Midbrain (tissue), 1 donor: Measurements from ENCODE around the gene ZEB1.
"Not testable (repeated sequence)": the region's sequence is repeated elsewhere in the genome, so short reads cannot be mapped to it uniquely, and the experiment has no call there.

Source experiments
- DNase-seq: peaks from one replicate; lab custom pipeline; 2025; lab: John Stamatoyannopoulos, UW

The ZEB1 gene

DNA sequence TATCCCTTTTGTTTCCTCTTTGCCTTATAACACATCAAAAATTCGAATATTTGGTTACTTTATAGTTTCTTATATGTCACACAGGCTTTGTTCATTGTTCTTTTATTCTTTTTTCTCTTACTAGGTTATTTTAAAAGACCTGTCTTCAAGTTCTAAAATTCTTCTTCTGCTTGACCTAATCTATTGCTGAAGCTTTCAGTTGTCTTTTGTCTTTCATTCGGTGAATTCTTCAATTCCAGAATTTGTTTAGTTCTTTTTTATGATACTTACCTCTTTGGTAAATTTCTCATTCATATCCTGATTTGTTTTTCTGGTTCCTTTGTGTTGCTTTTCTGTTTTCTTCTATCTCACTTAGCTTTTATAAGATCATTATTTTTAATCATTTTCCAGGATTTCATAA lies 188.4 kb downstream of the ZEB1 start:
- no peak for DNase-seq

DNA sequence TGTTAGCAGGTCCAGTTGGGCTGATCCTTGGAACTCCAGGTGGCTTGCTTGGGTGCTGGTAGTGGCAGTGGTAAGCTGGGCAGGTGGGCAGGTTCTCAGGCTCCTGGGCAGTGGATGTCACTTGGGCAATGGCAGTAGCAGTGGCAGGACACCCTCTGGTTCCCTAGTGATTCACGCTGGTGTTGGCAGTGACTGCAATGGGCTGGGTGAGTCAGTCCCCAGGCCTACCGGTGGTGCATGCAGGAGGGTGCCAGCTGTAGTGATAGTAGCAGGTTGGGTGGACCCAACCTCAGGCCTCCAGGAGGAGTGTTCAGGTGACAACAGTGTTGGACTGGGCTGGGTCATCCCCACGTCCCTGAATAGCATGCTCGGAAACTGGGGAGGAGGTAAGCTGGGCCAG lies 189.2 kb downstream of the ZEB1 start:
- no peak for DNase-seq

DNA sequence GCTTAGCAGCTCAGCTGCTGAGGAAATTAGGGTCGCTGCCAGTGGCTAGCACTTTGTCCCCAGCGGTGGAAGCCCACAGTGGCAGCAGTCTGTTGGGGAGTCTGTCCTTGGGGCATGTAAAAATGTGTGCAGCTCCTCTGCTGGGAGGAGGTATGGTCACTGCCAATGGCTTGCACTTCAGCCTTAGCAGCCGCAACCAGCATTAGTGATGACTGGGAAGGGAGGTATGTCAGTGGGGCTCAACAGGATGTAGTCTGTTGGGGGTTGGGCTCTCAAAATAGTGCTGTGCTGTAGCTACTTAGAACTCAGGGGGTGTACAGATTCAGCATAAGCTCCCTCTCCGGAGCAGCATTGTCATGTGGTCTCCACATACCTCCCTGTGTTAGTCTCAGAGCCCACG lies 189.9 kb downstream of the ZEB1 start:
- no peak for DNase-seq

DNA sequence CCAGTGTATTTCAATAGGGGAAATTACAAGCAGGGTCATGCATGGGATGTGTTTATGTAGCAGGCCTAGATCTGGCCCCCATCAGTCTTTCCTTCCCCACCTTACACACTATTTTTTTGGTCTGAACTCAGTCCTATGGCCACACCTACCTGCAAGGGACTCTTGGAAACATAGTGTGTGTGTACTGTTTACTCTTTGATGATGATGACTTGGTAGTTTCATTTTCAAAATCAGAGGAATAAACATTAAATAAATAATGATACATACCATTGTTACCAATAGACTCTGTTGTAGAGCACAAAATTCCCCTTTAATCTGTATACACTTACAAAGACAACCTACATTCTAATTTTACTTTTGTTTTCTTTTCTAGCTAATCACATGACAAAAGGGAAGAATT lies 191.0 kb downstream of the ZEB1 start:
- DNase-seq, result no peak

- no peak for DNase-seq
Observed at GRCh38 chr10:31515116-31515515, 196.1 kb downstream of the ZEB1 start.

DNA sequence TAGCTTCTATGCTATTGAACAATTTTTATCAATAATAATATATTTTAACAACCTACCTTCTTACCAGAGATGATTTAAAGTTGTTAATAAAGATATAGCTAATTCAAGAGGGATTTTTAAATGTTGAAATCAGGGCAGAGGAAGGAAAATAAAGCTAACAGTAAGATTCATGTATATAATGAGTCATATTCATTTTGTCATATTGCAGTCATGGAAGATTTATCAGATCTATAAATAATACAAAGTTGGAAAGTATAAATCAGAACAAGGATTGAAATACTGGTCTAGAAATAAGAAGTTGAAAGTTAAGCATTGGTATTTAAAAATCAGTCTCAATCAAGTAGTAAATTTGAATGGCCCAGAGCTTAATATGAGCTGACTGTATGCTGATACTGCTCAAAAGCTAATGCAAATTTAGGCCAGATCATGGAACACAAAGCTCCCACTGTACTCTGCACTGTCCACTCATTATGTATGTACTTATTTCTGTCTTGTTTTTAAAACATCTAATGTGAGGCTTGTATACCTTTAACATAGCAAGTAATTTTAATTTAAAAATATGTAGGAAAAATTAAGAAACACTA lies 196.9 kb downstream of the ZEB1 start:
- no peak for DNase-seq

- DNase-seq, result no peak
Observed at GRCh38 chr10:31520986-31521831, 202.2 kb downstream of the ZEB1 start.

- no peak for DNase-seq
Observed at GRCh38 chr10:31522820-31523219, 203.8 kb downstream of the ZEB1 start.

DNA sequence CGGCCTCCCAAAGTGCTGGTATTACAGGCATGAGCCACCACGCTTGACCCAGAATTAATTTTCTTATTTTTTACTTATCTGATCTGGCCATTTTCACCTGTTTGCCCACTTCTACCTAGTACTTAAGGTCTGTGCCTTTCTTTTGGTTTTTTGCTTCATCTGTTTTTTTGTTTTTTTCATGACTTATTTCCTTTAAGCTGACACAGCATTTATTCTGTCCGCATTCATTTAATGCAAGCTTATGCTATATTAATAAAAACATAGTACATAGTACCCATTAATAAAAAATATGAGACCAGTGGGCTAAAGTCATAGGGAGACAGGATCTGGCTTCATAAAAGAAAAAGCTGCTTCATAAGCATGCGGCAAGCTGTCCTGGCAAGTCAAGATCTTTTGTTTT lies 205.4 kb downstream of the ZEB1 start:
- DNase-seq, result no peak

DNA sequence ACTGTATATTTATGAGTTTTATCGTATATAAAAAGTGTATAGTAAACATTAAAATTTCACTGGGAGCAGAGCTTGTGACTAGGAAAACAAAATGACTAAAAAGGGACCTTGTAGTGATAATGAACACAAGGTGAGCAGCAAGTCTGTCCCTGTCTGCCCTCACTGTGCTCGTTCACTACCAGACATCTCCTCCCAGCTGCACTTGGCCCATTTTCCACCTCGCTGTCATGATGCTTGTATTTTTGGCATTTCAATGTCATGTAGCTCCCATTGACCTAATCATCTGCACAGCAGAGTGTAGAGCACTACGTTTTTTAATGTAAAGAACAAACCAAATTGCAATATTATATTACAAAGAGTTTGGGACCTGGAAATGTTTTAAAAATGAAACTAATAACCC lies 207.2 kb downstream of the ZEB1 start:
- no peak for DNase-seq

DNA sequence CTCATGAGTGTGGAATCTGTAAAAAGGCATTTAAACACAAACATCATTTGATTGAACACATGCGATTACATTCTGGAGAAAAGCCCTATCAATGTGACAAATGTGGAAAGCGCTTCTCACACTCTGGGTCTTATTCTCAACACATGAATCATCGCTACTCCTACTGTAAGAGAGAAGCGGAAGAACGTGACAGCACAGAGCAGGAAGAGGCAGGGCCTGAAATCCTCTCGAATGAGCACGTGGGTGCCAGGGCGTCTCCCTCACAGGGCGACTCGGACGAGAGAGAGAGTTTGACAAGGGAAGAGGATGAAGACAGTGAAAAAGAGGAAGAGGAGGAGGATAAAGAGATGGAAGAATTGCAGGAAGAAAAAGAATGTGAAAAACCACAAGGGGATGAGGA lies 207.7 kb downstream of the ZEB1 start:
- no peak for DNase-seq

DNA sequence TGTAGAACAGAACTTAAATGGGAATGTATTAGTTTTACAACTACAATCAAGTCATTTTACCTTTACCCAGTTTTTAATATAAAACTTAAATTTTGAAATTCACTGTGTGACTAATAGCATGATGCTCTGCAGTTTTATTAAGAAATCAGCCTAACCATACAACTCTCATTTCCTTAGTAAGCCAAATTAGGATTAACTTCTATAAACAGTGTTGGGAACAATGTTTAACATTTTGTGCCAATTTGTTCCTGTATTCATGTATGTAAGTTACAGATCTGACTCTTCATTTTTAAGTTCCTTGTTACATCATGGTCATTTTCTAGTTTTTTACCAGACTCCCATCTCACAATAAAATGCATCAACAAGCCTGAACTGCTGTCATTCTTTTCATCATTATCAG lies 209.8 kb downstream of the ZEB1 start:
- DNase-seq, result no peak

- no peak for DNase-seq
Observed at GRCh38 chr10:31536302-31536701, 217.3 kb downstream of the ZEB1 start.

DNA sequence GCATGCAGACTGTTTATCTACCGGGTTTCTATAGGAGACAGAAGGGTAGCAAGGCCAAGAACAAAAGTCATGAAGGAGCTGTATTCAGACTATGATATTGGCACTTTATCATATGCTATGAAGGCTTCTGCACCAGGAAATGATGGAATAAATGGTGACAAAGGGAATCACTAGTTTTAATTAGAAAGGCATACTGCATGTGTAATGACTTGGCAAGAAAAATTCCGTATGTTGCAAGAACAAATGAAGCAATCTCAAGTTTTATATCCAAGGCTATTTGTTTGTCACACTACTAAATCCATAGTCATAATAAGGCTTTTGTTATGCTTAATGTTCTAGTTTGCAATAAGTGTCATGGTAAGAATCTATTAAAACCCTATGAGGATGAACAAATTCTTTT lies 230.9 kb downstream of the ZEB1 start:
- no peak for DNase-seq

DNA sequence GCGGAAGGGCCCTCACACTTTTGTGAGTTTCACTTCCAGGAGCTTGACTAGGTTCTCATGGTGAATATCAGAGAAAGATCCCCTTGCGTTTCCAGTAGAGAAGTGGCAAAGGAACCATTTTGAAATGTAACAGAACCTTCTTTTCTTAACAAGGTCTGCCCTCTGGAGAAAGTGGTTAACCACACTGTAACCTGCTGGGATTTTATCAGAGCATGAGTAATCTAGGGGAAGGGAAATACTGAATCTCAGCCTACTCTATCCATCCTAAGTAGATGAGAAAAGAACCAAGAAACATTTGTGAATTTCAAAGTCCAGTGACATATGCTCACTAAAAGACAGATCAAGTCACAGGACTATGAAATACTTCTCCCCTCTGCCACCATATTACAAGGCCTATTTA lies 235.5 kb downstream of the ZEB1 start:
- no peak for DNase-seq

DNA sequence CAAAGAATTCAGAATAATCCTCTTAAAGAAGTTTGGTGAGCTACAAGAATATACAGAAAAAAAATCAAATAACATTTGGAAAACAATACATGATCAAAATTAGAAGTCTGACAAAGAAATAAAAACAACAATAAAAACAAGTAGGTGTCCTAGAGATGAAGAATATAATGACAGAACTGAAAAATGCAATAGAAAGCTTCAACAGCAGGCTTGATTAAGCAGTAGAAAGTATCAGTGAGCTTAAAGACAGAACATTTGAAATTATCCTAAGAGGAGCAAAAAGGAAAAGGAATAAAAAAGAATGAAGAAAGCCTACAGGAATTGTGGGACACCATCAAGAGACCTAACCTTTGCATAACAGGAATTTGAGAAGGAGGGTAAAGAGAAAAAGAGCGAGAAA lies 238.8 kb downstream of the ZEB1 start:
- DNase-seq, result no peak

DNA sequence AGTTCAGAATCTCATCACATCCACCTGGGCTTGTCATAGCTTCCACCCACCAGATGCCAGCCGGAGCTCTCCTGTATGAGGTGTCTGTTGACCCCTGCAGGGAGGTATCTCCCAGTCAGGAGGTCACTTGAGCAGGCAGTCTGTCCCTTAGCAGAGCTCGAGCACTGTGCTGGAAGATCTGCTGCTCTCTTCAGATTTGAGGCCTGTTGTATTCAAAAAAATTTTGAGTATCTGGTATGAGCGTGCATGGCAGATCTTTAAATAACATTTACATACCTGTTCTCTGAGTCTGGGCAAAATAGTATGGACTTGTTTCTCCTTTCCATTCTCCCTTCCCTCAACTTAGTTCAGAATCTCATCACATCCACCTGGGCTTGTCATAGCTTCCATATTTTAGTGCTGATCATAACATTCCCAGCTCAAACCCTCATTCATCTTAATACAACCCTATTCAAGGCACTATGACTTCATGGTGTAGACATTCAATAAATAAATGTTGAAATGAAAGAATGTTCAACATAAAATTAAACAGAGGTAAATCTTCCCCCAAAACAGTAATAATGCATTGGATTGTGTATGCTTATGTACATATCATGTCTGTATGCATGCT lies 249.3 kb downstream of the ZEB1 start:
- not testable (repeated sequence) for DNase-seq

GRCh38 chr10:31574577-31574976 lies 255.6 kb downstream of the ZEB1 start:
- no peak for DNase-seq

- DNase-seq, result no peak
Observed at GRCh38 chr10:31578181-31578852, 259.3 kb downstream of the ZEB1 start.

- DNase-seq, result no peak
Observed at GRCh38 chr10:31578951-31579350, 259.9 kb downstream of the ZEB1 start.
